NCI-H2196 (cell line): ENCODE data around the gene DCPS.
A peak's percentile ranks its signal among the peaks of the same experiment; 100 is the strongest.
"Not testable (repeated sequence)": the region's sequence is repeated elsewhere in the genome, so short reads cannot be mapped to it uniquely, and the experiment has no call there.

Source experiments
- DNase-seq: peaks from one replicate; lab custom pipeline; 2025; ENCODE audit not compliant: unreplicated experiment; lab: John Stamatoyannopoulos, UW

Gene DCPS

GRCh38 chr11:126357969-126358762 lies 54.3 kb downstream of the DCPS start:
- no peak for DNase-seq

GRCh38 chr11:126358763-126359160 lies 54.9 kb downstream of the DCPS start:
- DNase-seq, result no peak

GRCh38 chr11:126359431-126360048 lies 55.7 kb downstream of the DCPS start:
- DNase-seq, result peak; percentile 80

GRCh38 chr11:126360049-126360446 lies 56.2 kb downstream of the DCPS start:
- DNase-seq, result no peak

GRCh38 chr11:126361400-126361799 lies 57.5 kb downstream of the DCPS start:
- no peak for DNase-seq

GRCh38 chr11:126362879-126363655 lies 59.2 kb downstream of the DCPS start:
- no peak for DNase-seq

- no peak for DNase-seq
Measured at GRCh38 chr11:126363706-126364248, 59.9 kb downstream of the DCPS start.

GRCh38 chr11:126364735-126365134 lies 60.9 kb downstream of the DCPS start:
- not testable (repeated sequence) for DNase-seq

- not testable (repeated sequence) for DNase-seq
Measured at GRCh38 chr11:126365508-126365907, 61.6 kb downstream of the DCPS start.

GRCh38 chr11:126366064-126366822 lies 62.4 kb downstream of the DCPS start:
- DNase-seq, result no peak

GRCh38 chr11:126366823-126367654 lies 63.2 kb downstream of the DCPS start:
- DNase-seq, result not testable (repeated sequence)

- DNase-seq, result not testable (repeated sequence)
Measured at GRCh38 chr11:126367806-126368205, 63.9 kb downstream of the DCPS start.

- peak; percentile 81 for DNase-seq
Measured at GRCh38 chr11:126368336-126369119, 64.7 kb downstream of the DCPS start.

- no peak for DNase-seq
Measured at GRCh38 chr11:126370016-126370415, 66.2 kb downstream of the DCPS start.

- DNase-seq, result no peak
Measured at GRCh38 chr11:126371595-126371994, 67.7 kb downstream of the DCPS start.

GRCh38 chr11:126373389-126374066 lies 69.7 kb downstream of the DCPS start:
- peak; percentile 61 for DNase-seq

GRCh38 chr11:126374562-126375300 lies 70.9 kb downstream of the DCPS start:
- DNase-seq, result not testable (repeated sequence)

GRCh38 chr11:126375726-126376125 lies 71.9 kb downstream of the DCPS start:
- DNase-seq, result no peak
